ENCODE results near the gene ZNF385C. TPM values are rescaled to one million over a fixed set of nuclear protein-coding genes. Genes with fewer than 3 reads are reported as not detected.

The ZNF385C gene
- polyA plus RNA-seq, 1 donor (not counting 4 experiments of a cell fraction or from before 2014, with no cell fraction given): 0.09 TPM

DNA sequence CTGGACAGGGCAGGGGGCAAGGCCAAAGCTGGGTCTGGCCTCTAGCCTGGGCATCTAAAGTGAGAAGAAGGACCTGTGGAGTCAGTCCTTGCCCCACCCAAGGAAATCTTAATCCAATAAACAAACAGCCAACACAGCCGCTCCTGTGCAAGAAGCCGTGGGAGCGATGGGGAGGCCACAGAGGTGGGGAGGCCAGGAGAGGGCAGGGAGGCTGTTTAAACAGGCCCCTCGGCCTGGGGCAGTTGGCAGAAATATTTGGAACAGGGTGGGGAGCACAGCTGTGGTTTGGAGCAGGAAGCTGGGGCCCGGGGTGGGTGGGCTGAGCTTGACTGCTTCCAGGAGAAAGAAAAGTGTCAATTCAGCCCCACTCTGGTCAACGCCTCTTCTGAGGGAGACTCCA lies 5.3 kb downstream of the ZNF385C start:
- Histone ChIP-seq H3K36me3 (ENCODE audit: control insufficient read depth in 2 of 2, extremely low read depth in 1 of 2, insufficient read depth in 2 of 2, low read length in 2 of 2) (no peaks in the 10 kb centered on the region), H4K20me1 (ENCODE audit: control insufficient read depth, extremely low read depth, insufficient read depth, low read length) (no peaks in the 10 kb centered on the region), H3K4me2 (ENCODE audit: control insufficient read depth, extremely low read depth, insufficient read depth, low read depth, low read length) (no peak overlapping the region), H3K9ac (ENCODE audit: control insufficient read depth, extremely low read depth, insufficient read depth, low read length) (no peak overlapping the region), H3K9me3 (ENCODE audit: control insufficient read depth, low read depth, low read length) (no peaks in the 10 kb centered on the region), H3K27me3 (ENCODE audit: control insufficient read depth, extremely low read depth, insufficient read depth, low read length) (peaks cover 37% of the 10 kb centered on the region), H3K9me1 (ENCODE audit: control insufficient read depth, extremely low read depth, insufficient read depth, low read length) (no peaks in the 10 kb centered on the region), H2AFZ (ENCODE audit: control insufficient read depth, low read length) (no peak overlapping the region), H3K4me1 (ENCODE audit: control insufficient read depth, extremely low read depth, insufficient read depth, low read length) (peaks cover 2% of the 10 kb centered on the region), H3K27ac (ENCODE audit: control insufficient read depth, insufficient read depth, low read length) (no peak overlapping the region), H3K4me3 (ENCODE audit: control insufficient read depth in 2 of 3, extremely low read depth in 1 of 3, insufficient read depth in 2 of 3, low read depth in 1 of 3, low read length in 3 of 3) (no peak overlapping the region), H3K79me2 (ENCODE audit: control insufficient read depth, insufficient read depth, low read length) (no peaks in the 10 kb centered on the region)
- DNase-seq (ENCODE audit: low read depth, low spot score) (no peak), FAIRE-seq (no peak)
- no peak for TF ChIP-seq CTCF (optimal IDR thresholded peaks at IDR 0.05 in 1 of 3, IDR thresholded peaks at IDR 0.05 in 1 of 3, conservative IDR thresholded peaks at IDR 0.05 in 1 of 3; ENCODE audit: extremely low read depth in 1 of 3, insufficient read depth in 2 of 3, low read length in 3 of 3)
- no peak for TF ChIP-seq EZH2 (IDR thresholded peaks at IDR 0.05; ENCODE audit: low read length)
- dilution Hi-C loops (cut with MboI; ENCODE audit: extremely low pct_ligation_motif_present, low sequenced_read_pairs): no loop called here

- no peak overlapping the region for H3K4me3 ChIP-seq (ENCODE audit: control insufficient read depth in 2 of 3, extremely low read depth in 1 of 3, insufficient read depth in 2 of 3, low read depth in 1 of 3, low read length in 3 of 3)
- H3K4me1 ChIP-seq (ENCODE audit: control insufficient read depth, extremely low read depth, insufficient read depth, low read length): no peaks in the 10 kb centered on the region
- dilution Hi-C loops (cut with MboI; ENCODE audit: extremely low pct_ligation_motif_present, low sequenced_read_pairs): no loop called here
- no peak overlapping the region for H3K4me2 ChIP-seq (ENCODE audit: control insufficient read depth, extremely low read depth, insufficient read depth, low read depth, low read length)
- no peak for DNase-seq (ENCODE audit: low read depth, low spot score)
- no peak for TF ChIP-seq EZH2 (IDR thresholded peaks at IDR 0.05; ENCODE audit: low read length)
- no peak for TF ChIP-seq CTCF (optimal IDR thresholded peaks at IDR 0.05 in 1 of 3, IDR thresholded peaks at IDR 0.05 in 1 of 3, conservative IDR thresholded peaks at IDR 0.05 in 1 of 3; ENCODE audit: extremely low read depth in 1 of 3, insufficient read depth in 2 of 3, low read length in 3 of 3)
- FAIRE-seq: no peak
- no peaks in the 10 kb centered on the region for H4K20me1 ChIP-seq (ENCODE audit: control insufficient read depth, extremely low read depth, insufficient read depth, low read length)
- H3K9ac ChIP-seq (ENCODE audit: control insufficient read depth, extremely low read depth, insufficient read depth, low read length): no peak overlapping the region
- H3K27ac ChIP-seq (ENCODE audit: control insufficient read depth, insufficient read depth, low read length): no peak overlapping the region
- H3K36me3 ChIP-seq (ENCODE audit: control insufficient read depth in 2 of 2, extremely low read depth in 1 of 2, insufficient read depth in 2 of 2, low read length in 2 of 2): no peaks in the 10 kb centered on the region
- no peaks in the 10 kb centered on the region for H3K79me2 ChIP-seq (ENCODE audit: control insufficient read depth, insufficient read depth, low read length)
- no peaks in the 10 kb centered on the region for H3K9me3 ChIP-seq (ENCODE audit: control insufficient read depth, low read depth, low read length)
- H2AFZ ChIP-seq (ENCODE audit: control insufficient read depth, low read length): no peak overlapping the region
- no peaks in the 10 kb centered on the region for H3K9me1 ChIP-seq (ENCODE audit: control insufficient read depth, extremely low read depth, insufficient read depth, low read length)
- peaks cover 19% of the 10 kb centered on the region for H3K27me3 ChIP-seq (ENCODE audit: control insufficient read depth, extremely low read depth, insufficient read depth, low read length)
Observed at GRCh38 chr17:42090964-42091790, 7.1 kb downstream of the ZNF385C start.
